H1 (cell line): ENCODE data around the gene LIAS. TPM values are rescaled to one million over a fixed set of nuclear protein-coding genes. Genes with fewer than 3 reads are reported as not detected.
A peak's percentile ranks its signal among the peaks of the same experiment; 100 is the strongest.

ENCODE experiments used
- CTCF ChIA-PET: fragments of 300-600 bp; sonication (Branson Sonifier 250); formaldehyde crosslinking; loops from one replicate; lab custom pipeline; 2021; ENCODE audit not compliant: partially characterized antibody; lab: Charles Lee
- POLR2A ChIA-PET: fragments of 300-600 bp; sonication (Branson Sonifier 250); formaldehyde crosslinking; loops from one replicate; lab custom pipeline; 2021; ENCODE audit warnings: inconsistent platforms; ENCODE audit not compliant: partially characterized antibody; lab: Charles Lee
- DNase-seq, 2 experiments: peaks; one replicate each; pipeline versions ENCODE4 v3.0.0 to v3.0.0-alpha.2; 2010 to 2022; ENCODE audit warnings: low spot score in 2 of 2, low read depth in 1 of 2, mixed read lengths in 1 of 2
- FAIRE-seq: peaks from 2 replicates; lab custom pipeline; 2011; peaks lifted over from hg19 to GRCh38; lab: Jason Lieb, UNC
- H2AFZ ChIP-seq: 2 replicates; pipeline ENCODE4 v1.8.1; 2012; ENCODE audit warnings: low read length, inconsistent platforms
- H2AK5ac ChIP-seq: 2 replicates; pipeline ENCODE4 v1.6.1; 2013; ENCODE audit warnings: low read depth, low read length
- H2BK120ac ChIP-seq: replicated peaks from 2 replicates; pipeline ENCODE3; 2013; ENCODE audit warnings: low read depth, low read length, inconsistent platforms
- H2BK12ac ChIP-seq: 2 replicates; pipeline ENCODE4 v1.6.1; 2013; ENCODE audit warnings: low read depth, low read length
- H2BK15ac ChIP-seq: 2 replicates; pipeline ENCODE4 v1.6.1; 2013; ENCODE audit warnings: low read length
- H2BK20ac ChIP-seq: 2 replicates; pipeline ENCODE4 v1.6.1; 2013; ENCODE audit warnings: low read length
- H2BK5ac ChIP-seq: 2 replicates; pipeline ENCODE4 v1.6.1; 2013; ENCODE audit warnings: low read depth, low read length
- H3K14ac ChIP-seq: 2 replicates; pipeline ENCODE4 v1.6.1; 2013; ENCODE audit warnings: inconsistent platforms; ENCODE audit not compliant: insufficient read length
- H3K18ac ChIP-seq: 2 replicates; pipeline ENCODE4 v1.6.1; 2013; ENCODE audit warnings: low read length; ENCODE audit errors: extremely low read depth
- H3K23ac ChIP-seq: 2 replicates; pipeline ENCODE4 v1.6.1; 2013; ENCODE audit warnings: inconsistent platforms; ENCODE audit not compliant: insufficient read length
- H3K23me2 ChIP-seq: 2 replicates; pipeline ENCODE4 v1.6.1; 2013; ENCODE audit warnings: low read depth, low read length
- H3K27ac ChIP-seq: 2 replicates; pipeline ENCODE4 v1.6.1; 2011; ENCODE audit warnings: low read depth, low read length, inconsistent platforms
- H3K27me3 ChIP-seq, 4 experiments: replicated peaks in 1 of 4; 1 replicate in 1 of 4; 2 replicates in 3 of 4; pipeline versions ENCODE4 v1.6.1 to v1.8.1; 2011 to 2013; ENCODE audit warnings: low read length in 3 of 4, mild to moderate bottlenecking in 3 of 4, inconsistent platforms in 2 of 4, mixed read lengths in 2 of 4, moderate library complexity in 1 of 4; ENCODE audit not compliant: control insufficient read depth in 3 of 4, insufficient read depth in 3 of 4; ENCODE audit errors: extremely low read depth in 1 of 4
- H3K36me3 ChIP-seq, 4 experiments: 2 replicates each; pipeline versions ENCODE4 v1.6.1 to v1.8.1; 2011 to 2013; ENCODE audit warnings: mild to moderate bottlenecking in 4 of 4, low read length in 3 of 4, moderate library complexity in 2 of 4, control low read depth in 1 of 4, inconsistent platforms in 1 of 4; ENCODE audit not compliant: insufficient read depth in 4 of 4, control insufficient read depth in 2 of 4
- H3K4ac ChIP-seq: replicated peaks from 2 replicates; pipeline ENCODE3; 2013; ENCODE audit warnings: low read length, low read depth, mixed read lengths, inconsistent platforms; ENCODE audit not compliant: insufficient read length
- H3K4me1 ChIP-seq, 4 experiments: replicated peaks in 1 of 4; 1 replicate in 1 of 4; 2 replicates in 3 of 4; pipeline versions ENCODE4 v1.6.1 to v1.8.1; 2011 to 2013; ENCODE audit warnings: low read length in 3 of 4, inconsistent platforms in 2 of 4, mixed read lengths in 1 of 4; ENCODE audit not compliant: insufficient read depth in 4 of 4, control insufficient read depth in 3 of 4
- H3K4me2 ChIP-seq, 2 experiments: 2 replicates each; pipeline versions ENCODE4 v1.6.1 to v1.8.1; 2011 to 2013; ENCODE audit warnings: low read depth in 2 of 2, low read length in 2 of 2, control low read depth in 1 of 2, inconsistent platforms in 1 of 2, mild to moderate bottlenecking in 1 of 2; ENCODE audit not compliant: insufficient read depth in 1 of 2
- H3K4me3 ChIP-seq, 4 experiments: fragments of 200-600, 300-600 bp in 1 of 4; sonication (generic), shearing (Covaris generic), sonication (Bioruptor Twin) in 1 of 4; 2 replicates each; pipeline versions ENCODE4 v1.5.1 to v1.8.1; 2011 to 2016; ENCODE audit warnings: low read length in 4 of 4, low read depth in 3 of 4, control low read depth in 2 of 4, inconsistent platforms in 2 of 4, mild to moderate bottlenecking in 2 of 4, mixed read lengths in 1 of 4, moderate library complexity in 1 of 4; ENCODE audit not compliant: insufficient read depth in 2 of 4; ENCODE audit errors: extremely low read depth in 1 of 4
- H3K56ac ChIP-seq: replicated peaks from 2 replicates; pipeline ENCODE3; 2013; ENCODE audit warnings: low read depth, mild to moderate bottlenecking, mixed read lengths, low read length, inconsistent platforms; ENCODE audit not compliant: insufficient read length
- H3K79me1 ChIP-seq: 2 replicates; pipeline ENCODE4 v1.6.1; 2013; ENCODE audit warnings: low read depth, low read length, control low read depth
- H3K79me2 ChIP-seq, 2 experiments: 2 replicates each; pipeline versions ENCODE4 v1.6.1 to v1.8.1; 2012 to 2013; ENCODE audit warnings: low read length in 2 of 2, mild to moderate bottlenecking in 2 of 2, inconsistent platforms in 1 of 2; ENCODE audit not compliant: insufficient read depth in 2 of 2, control insufficient read depth in 1 of 2
- H3K9ac ChIP-seq, 4 experiments: replicated peaks in 1 of 4; 1 replicate in 1 of 4; 2 replicates in 3 of 4; pipeline versions ENCODE4 v1.6.1 to v1.8.1; 2011 to 2013; ENCODE audit warnings: low read depth in 3 of 4, low read length in 3 of 4, control low read depth in 2 of 4, mild to moderate bottlenecking in 2 of 4, moderate library complexity in 2 of 4, inconsistent platforms in 1 of 4; ENCODE audit errors: extremely low read depth in 1 of 4
- H3K9me3 ChIP-seq, 2 experiments: 2 replicates each; pipeline versions ENCODE4 v1.6.1 to v1.8.1; 2012 to 2013; ENCODE audit warnings: mild to moderate bottlenecking in 2 of 2, moderate library complexity in 2 of 2, control low read depth in 1 of 2, inconsistent platforms in 1 of 2, low read depth in 1 of 2, low read length in 1 of 2, mixed read lengths in 1 of 2; ENCODE audit not compliant: insufficient read depth in 2 of 2
- H4K20me1 ChIP-seq, 2 experiments: replicated peaks in 1 of 2; 2 replicates each; pipeline versions ENCODE3 to v1.8.1; 2011 to 2013; ENCODE audit warnings: inconsistent platforms in 2 of 2, low read length in 2 of 2, mild to moderate bottlenecking in 1 of 2; ENCODE audit not compliant: insufficient read depth in 2 of 2, control insufficient read depth in 1 of 2
- H4K5ac ChIP-seq: 2 replicates; pipeline ENCODE4 v1.6.1; 2013; ENCODE audit warnings: low read length, low read depth, mixed read lengths, inconsistent platforms; ENCODE audit not compliant: insufficient read length
- H4K8ac ChIP-seq: 2 replicates; pipeline ENCODE4 v1.8.0; 2013; ENCODE audit warnings: mild to moderate bottlenecking, moderate library complexity, low read length, inconsistent platforms; ENCODE audit not compliant: insufficient read depth; ENCODE audit errors: extremely low read depth
- H4K91ac ChIP-seq: replicated peaks from 2 replicates; pipeline ENCODE3; 2013; ENCODE audit warnings: low read length, mixed read lengths, inconsistent platforms; ENCODE audit not compliant: insufficient read length
- GTF2F1 ChIP-seq: IDR thresholded peaks from 2 replicates; pipeline ENCODE4 v1.6.1; 2012; ENCODE audit warnings: low read depth, low read length, improper control_type of control experiment, borderline replicate concordance
- MAFK ChIP-seq: IDR thresholded peaks from 2 replicates; pipeline ENCODE4 v1.6.1; 2012; ENCODE audit warnings: low read depth, mild to moderate bottlenecking, improper control_type of control experiment, low read length
- POLR2AphosphoS5 ChIP-seq: IDR thresholded peaks from 2 replicates; pipeline ENCODE4 v1.6.1; 2011; ENCODE audit warnings: low read depth, low read length
- TAF7 ChIP-seq: optimal IDR thresholded peaks from 2 replicates; pipeline ENCODE3; 2011; ENCODE audit warnings: low read depth, mild to moderate bottlenecking, inconsistent platforms, low read length, moderate library complexity, borderline replicate concordance
- YY1 ChIP-seq: IDR thresholded peaks from 2 replicates; pipeline ENCODE4 v1.6.1; 2011; ENCODE audit warnings: low read depth, mild to moderate bottlenecking, low read length
- WGBS, 2 experiments: shearing (Covaris generic) in 1 of 2; methylation state at CpG; one replicate each; pipeline versions ENCODE4 v1.1.6 to v1.1.7; 2013 to 2015; ENCODE audit warnings: low lambda C conversion rate in 2 of 2, mixed read lengths in 2 of 2, inconsistent platforms in 1 of 2, low coverage in 1 of 2, missing lambda C conversion rate in 1 of 2; ENCODE audit not compliant: insufficient replicate concordance in 2 of 2, insufficient coverage in 1 of 2, insufficient read length in 1 of 2; ENCODE audit errors: extremely low coverage in 1 of 2, missing lambda C conversion rate in 1 of 2; 5-methylcytosine and 5-hydroxymethylcytosine counted together
- polyA plus RNA-seq, 7 experiments: library from polyadenylated mRNA; depleted of rRNA in 3 of 7; stranded (reverse) in 5 of 7; unstranded in 2 of 7; fragments of >200 nt in 5 of 7; fragments of 200-250 nt in 2 of 7; gene quantifications; 1 replicate in 5 of 7; 2 replicates in 1 of 7; 4 replicates in 1 of 7; pipeline versions ENCODE4 v1.2.1 to v1.2.3, GENCODE V29; 2011 to 2013; ENCODE audit warnings: missing spikeins in 2 of 7, mixed read lengths in 2 of 7
- total RNA-seq: library from RNA; stranded (reverse); fragmentation: NEBNext Ultra II Directional; extraction: Animal tissue kit (Norgen Biotek cat#: 25700); gene quantifications from 2 replicates; pipeline ENCODE4 v1.2.1, GENCODE V29; 2021

LIAS gene
- total and polyA plus RNA-seq, 2 of the 8 experiments (the other 6 are each of a cell fraction or from before 2014, with no cell fraction given), result 10.5 to 24.9 TPM

GRCh38 chr4:39455486-39455885 lies 3.4 kb upstream of the LIAS start:
- no peak overlapping the region for H2AK5ac ChIP-seq
- CTCF ChIA-PET, result interaction anchor here (1.5 kb wide), 1 partner anchor 20 kb away, joined by 3 read pairs; no protein-coding TSS in a partner anchor
- no peak overlapping the region for H3K56ac ChIP-seq
- TF ChIP-seq MAFK, result no peak
- no peak for TF ChIP-seq TAF7
- no peak for TF ChIP-seq YY1
- TF ChIP-seq POLR2AphosphoS5, result peak; percentile 78; the same call in 1 of the 2 replicates
- TF ChIP-seq GTF2F1, result no peak
- TF ChIP-seq, all 59 proteins: peak for 1
- peak overlapping the region in 1 of 4 experiments; percentile 93; a peak in 1 of 8 replicates for H3K4me3 ChIP-seq
- H3K4me1 ChIP-seq, result peaks cover 0 to 4% (median 2%) of the 10 kb centered on the region in 4 experiments; a peak in 2 of 7 replicates
- peaks cover 6% of the 10 kb centered on the region; the same call in 1 of the 2 replicates for H3K23me2 ChIP-seq
- no peak overlapping the region for H3K23ac ChIP-seq
- FAIRE-seq, result no peak
- H4K91ac ChIP-seq, result no peak overlapping the region
- no peak overlapping the region for H2BK120ac ChIP-seq
- H2BK20ac ChIP-seq, result no peak overlapping the region
- no peak overlapping the region for H2AFZ ChIP-seq
- POLR2A ChIA-PET, result interaction anchor here (0.9 to 6.4 kb wide), 18 partner anchors 7 to 366 kb away, joined by 3 to 133 read pairs (median 4); partner anchors contain the start of genes RFC1 and SMIM14
- H3K4ac ChIP-seq, result no peak overlapping the region
- no peak overlapping the region for H2BK15ac ChIP-seq
- peaks cover 8 to 13% of the 10 kb centered on the region in 2 experiments for H4K20me1 ChIP-seq
- no peak overlapping the region for H3K14ac ChIP-seq
- H3K27me3 ChIP-seq, result no peaks in the 10 kb centered on the region
- H3K9ac ChIP-seq, result no peak overlapping the region
- no peak overlapping the region for H3K18ac ChIP-seq
- no peak overlapping the region for H4K8ac ChIP-seq
- no peak overlapping the region for H3K27ac ChIP-seq
- no peaks in the 10 kb centered on the region; the same call in 1 of the 2 replicates for H3K79me1 ChIP-seq
- no peak overlapping the region for H4K5ac ChIP-seq
- H3K36me3 ChIP-seq, result peaks cover 31 to 75% (median 57%) of the 10 kb centered on the region in 4 experiments
- no peaks in the 10 kb centered on the region for H3K9me3 ChIP-seq
- 95% methylated on average over 6 of the region's 6 CpGs; no CpG with 5 or more reads in 1 of the 2 experiments for WGBS, 2 experiments
- peaks cover 0 to 43% of the 10 kb centered on the region in 2 experiments; a peak in 3 of 4 replicates for H3K79me2 ChIP-seq
- no peak overlapping the region for H2BK5ac ChIP-seq
- DNase-seq, result no peak
- no peak overlapping the region for H2BK12ac ChIP-seq
- H3K4me2 ChIP-seq, result no peak overlapping the region
